PC-9 (cell line): ENCODE measurements around the gene STRIP2. TPM values are rescaled to one million over a fixed set of nuclear protein-coding genes. Genes with fewer than 3 reads are reported as not detected.
A peak's percentile ranks its signal among the peaks of the same experiment; 100 is the strongest.

Experiments used
- BruUV-seq: library from RNA; stranded (reverse); fragments of 400-500 nt; replicated peaks from 2 replicates; lab custom pipeline; 2021; lab: Mats Ljungman, UMichigan
- CTCF ChIA-PET: fragments of 300-600 bp; sonication (Branson Sonifier 250); formaldehyde crosslinking; loops from one replicate; lab custom pipeline; 2022; ENCODE audit warnings: antibody characterized with exemption; lab: Charles Lee
- POLR2A ChIA-PET: fragments of 300-600 bp; sonication (Branson Sonifier 250); formaldehyde crosslinking; loops from one replicate; lab custom pipeline; 2022; ENCODE audit warnings: antibody characterized with exemption; ENCODE audit not compliant: unreplicated experiment; lab: Charles Lee
- DNase-seq, 2 experiments: peaks; one replicate each; pipeline versions ENCODE4 v3.0.0 to v3.0.0-alpha.2; 2015 to 2022; ENCODE audit warnings: mixed read lengths in 1 of 2
- H2AFZ ChIP-seq: fragments of 200-600 bp; sonication (generic); 2 replicates; pipeline ENCODE4 v1.8.1; 2017; ENCODE audit warnings: antibody characterized with exemption
- H3F3A ChIP-seq: fragments of 200-600 bp; sonication (generic); 2 replicates; pipeline ENCODE4 v1.8.1; 2017; ENCODE audit warnings: antibody characterized with exemption, mild to moderate bottlenecking, low read depth; ENCODE audit not compliant: insufficient read depth
- H3K27ac ChIP-seq: fragments of 200-600 bp; sonication (generic); 2 replicates; pipeline ENCODE4 v1.6.1; 2016; ENCODE audit warnings: mixed run types
- H3K27me3 ChIP-seq: fragments of 200-600 bp; sonication (generic); 2 replicates; pipeline ENCODE4 v1.6.1; 2016; ENCODE audit warnings: low read depth, mixed run types; ENCODE audit not compliant: insufficient read depth
- H3K36me3 ChIP-seq: fragments of 200-600 bp; sonication (generic); 2 replicates; pipeline ENCODE4 v1.6.1; 2016; ENCODE audit warnings: low read depth, mixed run types
- H3K4me1 ChIP-seq: fragments of 200-600 bp; sonication (generic); replicated peaks from 2 replicates; pipeline ENCODE4 v1.6.1; 2016; ENCODE audit warnings: mixed run types; ENCODE audit not compliant: insufficient read depth
- H3K4me2 ChIP-seq: fragments of 200-600 bp; sonication (generic); 2 replicates; pipeline ENCODE4 v1.6.1; 2017; ENCODE audit warnings: mixed run types
- H3K4me3 ChIP-seq: fragments of 200-600 bp; sonication (generic); 2 replicates; pipeline ENCODE4 v1.6.1; 2016; ENCODE audit warnings: mixed run types
- H3K79me2 ChIP-seq: fragments of 200-600 bp; sonication (generic); 2 replicates; pipeline ENCODE4 v1.6.1; 2017; ENCODE audit warnings: low read depth, mixed run types
- H3K9me2 ChIP-seq: fragments of 200-600 bp; sonication (generic); 2 replicates; pipeline ENCODE4 v1.8.1; 2017; ENCODE audit warnings: mild to moderate bottlenecking; ENCODE audit not compliant: insufficient read depth
- H3K9me3 ChIP-seq: fragments of 200-600 bp; sonication (generic); 2 replicates; pipeline ENCODE4 v1.8.1; 2016; ENCODE audit warnings: low read depth; ENCODE audit not compliant: insufficient read depth
- H4K20me1 ChIP-seq: fragments of 200-600 bp; sonication (generic); 2 replicates; pipeline ENCODE4 v1.8.1; 2017; ENCODE audit not compliant: insufficient read depth
- CTCF ChIP-seq: fragments of 200-600 bp; sonication (generic); conservative IDR thresholded peaks from 2 replicates; pipeline ENCODE4 v1.6.1; 2017; ENCODE audit warnings: mixed run types, antibody characterized with exemption, mild to moderate bottlenecking, moderate library complexity
- EZH2 ChIP-seq: fragments of 200-600 bp; sonication (generic); IDR thresholded peaks from 2 replicates; pipeline ENCODE4 v1.8.0; 2017; ENCODE audit warnings: antibody characterized with exemption, low read depth
- intact Hi-C: fragments of 100-400 bp; cut with micrococcal nuclease; formaldehyde crosslinking; loops from one replicate; pipeline ENCODE4 v1.10.0; 2022; ENCODE audit not compliant: unreplicated experiment
- total RNA-seq: library from RNA; stranded (reverse); gene quantifications from 2 replicates; pipeline ENCODE4 v1.2.3, GENCODE V29; 2021

Gene STRIP2
- total RNA-seq, 1 experiment from 2014 or later, result 9.5 TPM

- DNase-seq, result no peak
- ChIA-PET CTCF (no interaction called here), POLR2A (interaction anchor here (0.6 kb wide), 1 partner anchor 1478 kb away, joined by 4 read pairs; no protein-coding TSS in a partner anchor)
- Histone ChIP-seq H3K36me3 (peaks cover 7% of the 10 kb centered on the region; the same call in 1 of the 2 replicates), H3K4me1 (peaks cover 57% of the 10 kb centered on the region), H3K4me2 (peak overlapping the region; percentile 90), H3K9me2 (no peaks in the 10 kb centered on the region), H3K4me3 (peak overlapping the region; percentile 95), H2AFZ (peak overlapping the region; percentile 86; the same call in 1 of the 2 replicates), H3K9me3 (no peaks in the 10 kb centered on the region), H3F3A (peaks cover 15% of the 10 kb centered on the region), H3K27ac (0 out of 2 replicates have a peak overlapping the region, but pooled peaks have one; percentile 45), H3K27me3 (no peaks in the 10 kb centered on the region), H4K20me1 (no peaks in the 10 kb centered on the region), H3K79me2 (peaks cover 44% of the 10 kb centered on the region)
- intact Hi-C loops, result no loop called here
- TF ChIP-seq CTCF (no peak), EZH2 (no peak)
- no TSS peak for BruUV-seq
These were observed 1.2 kb downstream of the STRIP2 start for GRCh38 chr7:129435414-129435829.

- H3K4me2 ChIP-seq, result peak overlapping the region; percentile 90
- BruUV-seq, result no TSS peak
These were observed 2.2 kb downstream of the STRIP2 start for GRCh38 chr7:129436335-129436923.

GRCh38 chr7:129437190-129437589 lies 3.0 kb downstream of the STRIP2 start:
- no peak for TF ChIP-seq EZH2
- TF ChIP-seq CTCF, result no peak
- no peak overlapping the region for H3K27ac ChIP-seq
- peak overlapping the region; percentile 14; the same call in 1 of the 2 replicates for H3K4me2 ChIP-seq

More at GRCh38 chr7:129436335-129436923, 2.2 kb downstream of the STRIP2 start:
- Histone ChIP-seq H3K9me2 (no peaks in the 10 kb centered on the region), H3K36me3 (peaks cover 10% of the 10 kb centered on the region; the same call in 1 of the 2 replicates), H2AFZ (no peak overlapping the region), H3K4me1 (peaks cover 57% of the 10 kb centered on the region), H4K20me1 (no peaks in the 10 kb centered on the region), H3F3A (peaks cover 15% of the 10 kb centered on the region), H3K9me3 (no peaks in the 10 kb centered on the region), H3K27me3 (no peaks in the 10 kb centered on the region), H3K4me3 (0 out of 2 replicates have a peak overlapping the region, but pooled peaks have one; percentile 95), H3K79me2 (peaks cover 47% of the 10 kb centered on the region), H3K27ac (no peak overlapping the region)
- TF ChIP-seq EZH2 (no peak), CTCF (no peak)
- intact Hi-C loops, result no loop called here
- ChIA-PET POLR2A (no interaction called here), CTCF (no interaction called here)
- DNase-seq, result no peak

More at GRCh38 chr7:129437190-129437589, 3.0 kb downstream of the STRIP2 start:
- peaks cover 50% of the 10 kb centered on the region for H3K79me2 ChIP-seq
- intact Hi-C loops, result no loop called here
- H4K20me1 ChIP-seq, result no peaks in the 10 kb centered on the region
- H3K9me3 ChIP-seq, result no peaks in the 10 kb centered on the region
- H3K4me1 ChIP-seq, result peaks cover 57% of the 10 kb centered on the region
- H2AFZ ChIP-seq, result no peak overlapping the region
- H3K27me3 ChIP-seq, result no peaks in the 10 kb centered on the region
- no peaks in the 10 kb centered on the region for H3K9me2 ChIP-seq
- no peak overlapping the region for H3K4me3 ChIP-seq
- no peak for DNase-seq
- CTCF ChIA-PET, result no interaction called here
- H3K36me3 ChIP-seq, result peaks cover 10% of the 10 kb centered on the region; the same call in 1 of the 2 replicates
- H3F3A ChIP-seq, result peaks cover 15% of the 10 kb centered on the region
- POLR2A ChIA-PET, result no interaction called here
- BruUV-seq, result no TSS peak
